A549 treated with CORT108297 at 1 μM for 4 hours (cell line): ENCODE data around the gene OVOL2. TPM values are rescaled to one million over a fixed set of nuclear protein-coding genes. Genes with fewer than 3 reads are reported as not detected.

ENCODE experiments used
- total RNA-seq: library from RNA; stranded (reverse); fragments of 200-300 nt; extraction: Qiagen RNA extraction; gene quantifications from 5 replicates; pipeline ENCODE4 v1.2.3, GENCODE V29; 2022

Gene OVOL2
- 0.07 to 0.42 TPM (median 0.18 TPM) in 5 replicates for total RNA-seq

GRCh38 chr20:18057101-18057993 lies at the start of gene OVOL2:
OVOL2 (minus strand) TSS chr20:18057916; CDS start chr20:18057634, 282 bp downstream.

Other genes starting within 250 kb of the OVOL2 start
- 219 to 240 TPM (median 226 TPM) in 5 replicates for gene SNX5, start 89.1 kb downstream of the OVOL2 start, total RNA-seq
- 40.0 to 47.8 TPM (median 43.1 TPM) in 5 replicates for gene MGME1, start 88.9 kb downstream of the OVOL2 start, total RNA-seq
- 9.3 to 10.5 TPM (median 9.8 TPM) in 5 replicates for gene KAT14, start 79.9 kb upstream of the OVOL2 start, total RNA-seq
- 19.5 to 30.1 TPM (median 26.6 TPM) in 5 replicates for gene PET117, start 79.9 kb upstream of the OVOL2 start, total RNA-seq
- gene ZNF133, start 230.6 kb upstream of the OVOL2 start, total RNA-seq: 9.0 to 11.5 TPM (median 10.1 TPM) in 5 replicates